HepG2 (cell line): ENCODE measurements around the gene IWS1. TPM values are rescaled to one million over a fixed set of nuclear protein-coding genes. Genes with fewer than 3 reads are reported as not detected.

Experiments
- BORCS8-MEF2B ChIP-seq: sonication (generic); formaldehyde crosslinking; IDR thresholded peaks from 2 replicates; pipeline ENCODE4 v1.8.0; 2022; ENCODE audit warnings: mild to moderate bottlenecking, missing genetic modification reagents
- CC2D1A ChIP-seq: sonication (generic); formaldehyde crosslinking; IDR thresholded peaks from 2 replicates; pipeline ENCODE4 v1.8.1; 2023; ENCODE audit warnings: mild to moderate bottlenecking, missing genetic modification reagents
- CENPT ChIP-seq: sonication (generic); formaldehyde crosslinking; IDR thresholded peaks from 2 replicates; pipeline ENCODE4 v1.8.0; 2022; ENCODE audit warnings: low read depth, mild to moderate bottlenecking, moderate library complexity, missing genetic modification reagents
- ETV5 ChIP-seq: IDR thresholded peaks from 2 replicates; pipeline ENCODE4 v1.6.1; 2018; ENCODE audit warnings: missing biosample characterization, missing genetic modification reagents, inconsistent platforms, borderline replicate concordance
- FUBP1 ChIP-seq: sonication (generic); formaldehyde crosslinking; IDR thresholded peaks from 2 replicates; pipeline ENCODE4 v1.5.1; 2020; ENCODE audit warnings: missing genetic modification reagents, mild to moderate bottlenecking, borderline replicate concordance
- KAT7 ChIP-seq: IDR thresholded peaks from 2 replicates; pipeline ENCODE4 v1.6.1; 2018; ENCODE audit warnings: borderline replicate concordance, missing compliant biosample characterization
- KLF13 ChIP-seq: sonication (generic); formaldehyde crosslinking; IDR thresholded peaks from 2 replicates; pipeline ENCODE4 v1.4.0; 2020; ENCODE audit warnings: mild to moderate bottlenecking, missing genetic modification reagents
- KLF15 ChIP-seq: sonication (generic); formaldehyde crosslinking; IDR thresholded peaks from 2 replicates; pipeline ENCODE4 v1.8.1; 2023; ENCODE audit warnings: borderline replicate concordance, mild to moderate bottlenecking, inconsistent platforms, missing genetic modification reagents, mixed read lengths
- MXI1 ChIP-seq: IDR thresholded peaks from 3 replicates; pipeline ENCODE4 v1.6.1; 2012; ENCODE audit warnings: low read depth, low read length, inconsistent platforms, borderline replicate concordance
- MZF1 ChIP-seq: sonication (generic); formaldehyde crosslinking; IDR thresholded peaks from 2 replicates; pipeline ENCODE4 v1.8.1; 2023; ENCODE audit warnings: mild to moderate bottlenecking, missing genetic modification reagents, borderline replicate concordance
- REST ChIP-seq, 2 experiments: IDR thresholded peaks; 2 replicates each; pipeline ENCODE4 v1.6.1; 2011 to 2012; ENCODE audit warnings: low read length in 2 of 2, borderline replicate concordance in 1 of 2, low read depth in 1 of 2, mild to moderate bottlenecking in 1 of 2, moderate library complexity in 1 of 2
- RFXANK ChIP-seq: IDR thresholded peaks from 2 replicates; pipeline ENCODE4 v1.6.1; 2016
- SALL2 ChIP-seq: sonication (generic); formaldehyde crosslinking; IDR thresholded peaks from 2 replicates; pipeline ENCODE4 v1.8.1; 2023; ENCODE audit warnings: mild to moderate bottlenecking, missing genetic modification reagents, inconsistent platforms
- SRSF1 ChIP-seq: fragments of 200-400 bp; formaldehyde crosslinking; optimal IDR thresholded peaks from 2 replicates; pipeline ENCODE3; 2017; ENCODE audit warnings: mild to moderate bottlenecking, low read depth, low read length, moderate library complexity
- TEAD3 ChIP-seq: optimal IDR thresholded peaks from 2 replicates; pipeline ENCODE3; 2016; ENCODE audit warnings: borderline replicate concordance
- USF2 ChIP-seq, 2 experiments: sonication (generic) in 1 of 2; formaldehyde crosslinking in 1 of 2; IDR thresholded peaks; 2 replicates each; pipeline versions ENCODE4 v1.5.1 to v1.6.1; 2011 to 2020; ENCODE audit warnings: borderline replicate concordance in 1 of 2, low read depth in 1 of 2, low read length in 1 of 2, mild to moderate bottlenecking in 1 of 2, missing genetic modification reagents in 1 of 2, moderate library complexity in 1 of 2
- YEATS2 ChIP-seq: sonication (generic); formaldehyde crosslinking; IDR thresholded peaks from 2 replicates; pipeline ENCODE4 v1.4.0; 2020; ENCODE audit warnings: missing genetic modification reagents, borderline replicate concordance
- ZNF138 ChIP-seq: sonication (generic); formaldehyde crosslinking; IDR thresholded peaks from 2 replicates; pipeline ENCODE4 v1.5.0; 2020; ENCODE audit warnings: mild to moderate bottlenecking, low read depth, missing genetic modification reagents
- ZNF180 ChIP-seq: sonication (generic); formaldehyde crosslinking; IDR thresholded peaks from 2 replicates; pipeline ENCODE4 v1.4.0; 2020; ENCODE audit warnings: low read depth, missing genetic modification reagents, borderline replicate concordance
- ZNF235 ChIP-seq: sonication (generic); formaldehyde crosslinking; IDR thresholded peaks from 2 replicates; pipeline ENCODE4 v1.8.1; 2023; ENCODE audit warnings: mild to moderate bottlenecking, missing genetic modification reagents, borderline replicate concordance
- polyA plus RNA-seq, 8 experiments: library from polyadenylated mRNA; depleted of rRNA in 3 of 8; stranded (reverse) in 7 of 8; unstranded in 1 of 8; fragments of >200 nt; fragmentation: Illumina TruSeq in 4 of 8; extraction: Trizol in 4 of 8; gene quantifications; 2 replicates each; pipeline versions ENCODE4 v1.2.1 to v1.2.3, GENCODE V29; 2011 to 2016; ENCODE audit warnings: low read depth in 4 of 8, missing spikeins in 1 of 8, mixed read lengths in 1 of 8; ENCODE audit not compliant: insufficient read depth in 1 of 8
- total RNA-seq, 5 experiments: library from RNA; depleted of rRNA; stranded (reverse); fragments of >200 nt; fragmentation: Illumina TruSeq; extraction: Trizol; gene quantifications; 2 replicates each; pipeline ENCODE4 v1.2.3, GENCODE V29; 2016; ENCODE audit warnings: low read depth in 1 of 5

Gene IWS1
- total and polyA plus RNA-seq, 2 of the 13 experiments (the other 11 are each of a cell fraction or from before 2014, with no cell fraction given), result 28.9 to 62.3 TPM

- TF ChIP-seq REST (IDR thresholded peaks at IDR 0.05; ENCODE audit: borderline replicate concordance in 1 of 2, low read depth in 1 of 2, low read length in 2 of 2), result no peak
- TF ChIP-seq BORCS8-MEF2B (CRISPR knock-in tag), result 0 out of 2 replicates have a peak, but pooled peaks have one; percentile 63
- TF ChIP-seq SALL2 (CRISPR knock-in tag), result peak; percentile 80; the same call in 1 of the 2 replicates
- TF ChIP-seq KAT7, result peak; percentile 85; the same call in 1 of the 2 replicates
- no peak for TF ChIP-seq SRSF1
- TF ChIP-seq MXI1, result peak; percentile 93; the same call in 2 of the 3 replicates
- TF ChIP-seq TEAD3, result peak; percentile 84
- no peak for TF ChIP-seq RFXANK (CRISPR knock-in tag)
- peak; percentile 56 for TF ChIP-seq USF2 (IDR thresholded peaks at IDR 0.05; ENCODE audit: low read depth, low read length)
- TF ChIP-seq USF2 (CRISPR knock-in tag; IDR thresholded peaks at IDR 0.05; ENCODE audit: borderline replicate concordance), result no peak; the same call in 1 of the 2 replicates
- no peak for TF ChIP-seq ZNF180 (CRISPR knock-in tag)
- TF ChIP-seq ETV5 (CRISPR knock-in tag), result peak; percentile 72
- TF ChIP-seq MZF1 (CRISPR knock-in tag), result peak; percentile 60; the same call in 1 of the 2 replicates
- no peak for TF ChIP-seq CENPT
- no peak for TF ChIP-seq KLF15
- 0 out of 2 replicates have a peak, but pooled peaks have one; percentile 30 for TF ChIP-seq FUBP1 (CRISPR knock-in tag)
- 0 out of 2 replicates have a peak, but pooled peaks have one; percentile 63 for TF ChIP-seq CC2D1A (CRISPR knock-in tag)
- TF ChIP-seq KLF13, result no peak
- peak; percentile 79; the same call in 1 of the 2 replicates for TF ChIP-seq YEATS2 (CRISPR knock-in tag)
- 0 out of 2 replicates have a peak, but pooled peaks have one; percentile 81 for TF ChIP-seq ZNF235
- TF ChIP-seq ZNF138 (CRISPR knock-in tag), result no peak
Measured at GRCh38 chr2:127454595-127455565, 71.4 kb downstream of the IWS1 start (continued).
